H1 (cell line): Measurements from ENCODE around the gene MAPT. TPM values are rescaled to one million over a fixed set of nuclear protein-coding genes. Genes with fewer than 3 reads are reported as not detected.

Source experiments
- CTCF ChIA-PET: fragments of 300-600 bp; sonication (Branson Sonifier 250); formaldehyde crosslinking; loops from one replicate; lab custom pipeline; 2021; ENCODE audit not compliant: partially characterized antibody; lab: Charles Lee
- POLR2A ChIA-PET: fragments of 300-600 bp; sonication (Branson Sonifier 250); formaldehyde crosslinking; loops from one replicate; lab custom pipeline; 2021; ENCODE audit warnings: inconsistent platforms; ENCODE audit not compliant: partially characterized antibody; lab: Charles Lee
- DNase-seq, 2 experiments: peaks; one replicate each; pipeline versions ENCODE4 v3.0.0 to v3.0.0-alpha.2; 2010 to 2022; ENCODE audit warnings: low spot score in 2 of 2, low read depth in 1 of 2, mixed read lengths in 1 of 2
- FAIRE-seq: peaks from 2 replicates; lab custom pipeline; 2011; peaks lifted over from hg19 to GRCh38; lab: Jason Lieb, UNC
- H2AFZ ChIP-seq: 2 replicates; pipeline ENCODE4 v1.8.1; 2012; ENCODE audit warnings: low read length, inconsistent platforms
- H2AK5ac ChIP-seq: 2 replicates; pipeline ENCODE4 v1.6.1; 2013; ENCODE audit warnings: low read depth, low read length
- H2BK120ac ChIP-seq: replicated peaks from 2 replicates; pipeline ENCODE3; 2013; ENCODE audit warnings: low read depth, low read length, inconsistent platforms
- H2BK12ac ChIP-seq: 2 replicates; pipeline ENCODE4 v1.6.1; 2013; ENCODE audit warnings: low read depth, low read length
- H2BK15ac ChIP-seq: 2 replicates; pipeline ENCODE4 v1.6.1; 2013; ENCODE audit warnings: low read length
- H2BK20ac ChIP-seq: 2 replicates; pipeline ENCODE4 v1.6.1; 2013; ENCODE audit warnings: low read length
- H2BK5ac ChIP-seq: 2 replicates; pipeline ENCODE4 v1.6.1; 2013; ENCODE audit warnings: low read depth, low read length
- H3K14ac ChIP-seq: 2 replicates; pipeline ENCODE4 v1.6.1; 2013; ENCODE audit warnings: inconsistent platforms; ENCODE audit not compliant: insufficient read length
- H3K18ac ChIP-seq: 2 replicates; pipeline ENCODE4 v1.6.1; 2013; ENCODE audit warnings: low read length; ENCODE audit errors: extremely low read depth
- H3K23ac ChIP-seq: 2 replicates; pipeline ENCODE4 v1.6.1; 2013; ENCODE audit warnings: inconsistent platforms; ENCODE audit not compliant: insufficient read length
- H3K23me2 ChIP-seq: 2 replicates; pipeline ENCODE4 v1.6.1; 2013; ENCODE audit warnings: low read depth, low read length
- H3K27ac ChIP-seq: 2 replicates; pipeline ENCODE4 v1.6.1; 2011; ENCODE audit warnings: low read depth, low read length, inconsistent platforms
- H3K27me3 ChIP-seq, 4 experiments: replicated peaks in 1 of 4; 1 replicate in 1 of 4; 2 replicates in 3 of 4; pipeline versions ENCODE4 v1.6.1 to v1.8.1; 2011 to 2013; ENCODE audit warnings: low read length in 3 of 4, mild to moderate bottlenecking in 3 of 4, inconsistent platforms in 2 of 4, mixed read lengths in 2 of 4, moderate library complexity in 1 of 4; ENCODE audit not compliant: control insufficient read depth in 3 of 4, insufficient read depth in 3 of 4; ENCODE audit errors: extremely low read depth in 1 of 4
- H3K36me3 ChIP-seq, 4 experiments: 2 replicates each; pipeline versions ENCODE4 v1.6.1 to v1.8.1; 2011 to 2013; ENCODE audit warnings: mild to moderate bottlenecking in 4 of 4, low read length in 3 of 4, moderate library complexity in 2 of 4, control low read depth in 1 of 4, inconsistent platforms in 1 of 4; ENCODE audit not compliant: insufficient read depth in 4 of 4, control insufficient read depth in 2 of 4
- H3K4ac ChIP-seq: replicated peaks from 2 replicates; pipeline ENCODE3; 2013; ENCODE audit warnings: low read length, low read depth, mixed read lengths, inconsistent platforms; ENCODE audit not compliant: insufficient read length
- H3K4me1 ChIP-seq, 4 experiments: replicated peaks in 1 of 4; 1 replicate in 1 of 4; 2 replicates in 3 of 4; pipeline versions ENCODE4 v1.6.1 to v1.8.1; 2011 to 2013; ENCODE audit warnings: low read length in 3 of 4, inconsistent platforms in 2 of 4, mixed read lengths in 1 of 4; ENCODE audit not compliant: insufficient read depth in 4 of 4, control insufficient read depth in 3 of 4
- H3K4me2 ChIP-seq, 2 experiments: 2 replicates each; pipeline versions ENCODE4 v1.6.1 to v1.8.1; 2011 to 2013; ENCODE audit warnings: low read depth in 2 of 2, low read length in 2 of 2, control low read depth in 1 of 2, inconsistent platforms in 1 of 2, mild to moderate bottlenecking in 1 of 2; ENCODE audit not compliant: insufficient read depth in 1 of 2
- H3K4me3 ChIP-seq, 4 experiments: fragments of 200-600, 300-600 bp in 1 of 4; sonication (generic), shearing (Covaris generic), sonication (Bioruptor Twin) in 1 of 4; 2 replicates each; pipeline versions ENCODE4 v1.5.1 to v1.8.1; 2011 to 2016; ENCODE audit warnings: low read length in 4 of 4, low read depth in 3 of 4, control low read depth in 2 of 4, inconsistent platforms in 2 of 4, mild to moderate bottlenecking in 2 of 4, mixed read lengths in 1 of 4, moderate library complexity in 1 of 4; ENCODE audit not compliant: insufficient read depth in 2 of 4; ENCODE audit errors: extremely low read depth in 1 of 4
- H3K56ac ChIP-seq: replicated peaks from 2 replicates; pipeline ENCODE3; 2013; ENCODE audit warnings: low read depth, mild to moderate bottlenecking, mixed read lengths, low read length, inconsistent platforms; ENCODE audit not compliant: insufficient read length
- H3K79me1 ChIP-seq: 2 replicates; pipeline ENCODE4 v1.6.1; 2013; ENCODE audit warnings: low read depth, low read length, control low read depth
- H3K79me2 ChIP-seq, 2 experiments: 2 replicates each; pipeline versions ENCODE4 v1.6.1 to v1.8.1; 2012 to 2013; ENCODE audit warnings: low read length in 2 of 2, mild to moderate bottlenecking in 2 of 2, inconsistent platforms in 1 of 2; ENCODE audit not compliant: insufficient read depth in 2 of 2, control insufficient read depth in 1 of 2
- H3K9ac ChIP-seq, 4 experiments: replicated peaks in 1 of 4; 1 replicate in 1 of 4; 2 replicates in 3 of 4; pipeline versions ENCODE4 v1.6.1 to v1.8.1; 2011 to 2013; ENCODE audit warnings: low read depth in 3 of 4, low read length in 3 of 4, control low read depth in 2 of 4, mild to moderate bottlenecking in 2 of 4, moderate library complexity in 2 of 4, inconsistent platforms in 1 of 4; ENCODE audit errors: extremely low read depth in 1 of 4
- H3K9me3 ChIP-seq, 2 experiments: 2 replicates each; pipeline versions ENCODE4 v1.6.1 to v1.8.1; 2012 to 2013; ENCODE audit warnings: mild to moderate bottlenecking in 2 of 2, moderate library complexity in 2 of 2, control low read depth in 1 of 2, inconsistent platforms in 1 of 2, low read depth in 1 of 2, low read length in 1 of 2, mixed read lengths in 1 of 2; ENCODE audit not compliant: insufficient read depth in 2 of 2
- H4K20me1 ChIP-seq, 2 experiments: replicated peaks in 1 of 2; 2 replicates each; pipeline versions ENCODE3 to v1.8.1; 2011 to 2013; ENCODE audit warnings: inconsistent platforms in 2 of 2, low read length in 2 of 2, mild to moderate bottlenecking in 1 of 2; ENCODE audit not compliant: insufficient read depth in 2 of 2, control insufficient read depth in 1 of 2
- H4K5ac ChIP-seq: 2 replicates; pipeline ENCODE4 v1.6.1; 2013; ENCODE audit warnings: low read length, low read depth, mixed read lengths, inconsistent platforms; ENCODE audit not compliant: insufficient read length
- H4K8ac ChIP-seq: 2 replicates; pipeline ENCODE4 v1.8.0; 2013; ENCODE audit warnings: mild to moderate bottlenecking, moderate library complexity, low read length, inconsistent platforms; ENCODE audit not compliant: insufficient read depth; ENCODE audit errors: extremely low read depth
- H4K91ac ChIP-seq: replicated peaks from 2 replicates; pipeline ENCODE3; 2013; ENCODE audit warnings: low read length, mixed read lengths, inconsistent platforms; ENCODE audit not compliant: insufficient read length
- GTF2F1 ChIP-seq: IDR thresholded peaks from 2 replicates; pipeline ENCODE4 v1.6.1; 2012; ENCODE audit warnings: low read depth, low read length, improper control_type of control experiment, borderline replicate concordance
- SP4 ChIP-seq: IDR thresholded peaks from 2 replicates; pipeline ENCODE4 v1.6.1; 2012; ENCODE audit warnings: low read length, inconsistent platforms
- YY1 ChIP-seq: IDR thresholded peaks from 2 replicates; pipeline ENCODE4 v1.6.1; 2011; ENCODE audit warnings: low read depth, mild to moderate bottlenecking, low read length
- WGBS, 2 experiments: shearing (Covaris generic) in 1 of 2; methylation state at CpG; one replicate each; pipeline versions ENCODE4 v1.1.6 to v1.1.7; 2013 to 2015; ENCODE audit warnings: low lambda C conversion rate in 2 of 2, mixed read lengths in 2 of 2, inconsistent platforms in 1 of 2, low coverage in 1 of 2, missing lambda C conversion rate in 1 of 2; ENCODE audit not compliant: insufficient replicate concordance in 2 of 2, insufficient coverage in 1 of 2, insufficient read length in 1 of 2; ENCODE audit errors: extremely low coverage in 1 of 2, missing lambda C conversion rate in 1 of 2; 5-methylcytosine and 5-hydroxymethylcytosine counted together
- polyA plus RNA-seq, 7 experiments: library from polyadenylated mRNA; depleted of rRNA in 3 of 7; stranded (reverse) in 5 of 7; unstranded in 2 of 7; fragments of >200 nt in 5 of 7; fragments of 200-250 nt in 2 of 7; gene quantifications; 1 replicate in 5 of 7; 2 replicates in 1 of 7; 4 replicates in 1 of 7; pipeline versions ENCODE4 v1.2.1 to v1.2.3, GENCODE V29; 2011 to 2013; ENCODE audit warnings: missing spikeins in 2 of 7, mixed read lengths in 2 of 7
- total RNA-seq: library from RNA; stranded (reverse); fragmentation: NEBNext Ultra II Directional; extraction: Animal tissue kit (Norgen Biotek cat#: 25700); gene quantifications from 2 replicates; pipeline ENCODE4 v1.2.1, GENCODE V29; 2021

MAPT gene
- total and polyA plus RNA-seq, 2 of the 8 experiments (the other 6 are each of a cell fraction or from before 2014, with no cell fraction given) = 0.54 to 1.7 TPM

DNA sequence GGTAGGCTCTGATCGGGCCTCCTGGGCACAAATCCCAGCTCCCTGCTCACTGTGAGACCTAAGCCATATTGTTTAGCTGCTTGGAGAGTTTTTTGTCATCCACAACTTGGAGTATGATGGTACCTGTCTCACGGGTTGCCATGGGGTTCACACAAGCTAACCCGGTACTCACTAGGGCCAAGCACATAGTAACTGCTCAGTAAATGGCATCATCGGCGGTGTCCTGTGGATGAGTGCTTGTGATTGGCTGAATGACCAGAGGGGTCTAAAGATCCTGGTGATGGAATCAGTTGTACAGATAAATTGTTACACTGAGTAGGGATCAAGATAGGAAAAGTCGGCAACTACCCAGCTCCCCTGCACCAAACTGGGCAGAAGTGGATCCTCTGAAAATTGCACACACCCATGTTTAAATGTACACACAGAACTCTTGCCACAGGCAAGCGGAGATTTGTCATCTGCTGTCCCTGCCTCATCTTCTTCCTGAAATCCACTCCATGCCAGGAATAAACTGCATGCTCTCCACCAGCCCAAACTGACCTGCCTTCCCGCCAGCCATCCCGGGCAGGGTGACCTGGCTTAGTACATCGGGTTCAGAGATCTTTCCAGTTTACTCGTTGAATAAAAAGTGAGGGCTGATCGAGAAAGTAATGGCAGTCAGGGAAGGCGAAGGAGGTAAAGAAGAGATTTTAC, 6.5 kb downstream of the MAPT start:
- H2AFZ ChIP-seq = no peak overlapping the region
- no peak for FAIRE-seq
- H3K4me1 ChIP-seq = peaks cover 0 to 13% (median 5%) of the 10 kb centered on the region in 4 experiments; a peak in 6 of 7 replicates

More for the DNA sequence above, 6.5 kb downstream of the MAPT start:
- H3K23ac ChIP-seq = no peak overlapping the region
- H2BK12ac ChIP-seq = no peak overlapping the region
- no peak for DNase-seq
- no peak overlapping the region for H3K4me3 ChIP-seq
- no peak overlapping the region for H3K27ac ChIP-seq
- H2BK5ac ChIP-seq = no peak overlapping the region
- peaks cover 8% of the 10 kb centered on the region; the same call in 1 of the 2 replicates for H3K23me2 ChIP-seq
- H4K91ac ChIP-seq = no peak overlapping the region
- H4K20me1 ChIP-seq = no peaks in the 10 kb centered on the region
- H4K5ac ChIP-seq = no peak overlapping the region
- no peaks in the 10 kb centered on the region for H3K9me3 ChIP-seq
- no peak overlapping the region for H3K4ac ChIP-seq
- POLR2A ChIA-PET = no interaction called here
- H3K18ac ChIP-seq = no peak overlapping the region
- H3K27me3 ChIP-seq = peaks cover 30 to 40% (median 37%) of the 10 kb centered on the region in 4 experiments
- no peaks in the 10 kb centered on the region for H3K36me3 ChIP-seq
- no peak overlapping the region for H4K8ac ChIP-seq
- CTCF ChIA-PET = interaction anchor here (0.7 to 1.4 kb wide), 3 partner anchors 9 to 49 kb away, joined by 3 to 4 read pairs (median 3); no protein-coding TSS in a partner anchor
- H3K9ac ChIP-seq = no peak overlapping the region
- no peak for TF ChIP-seq GTF2F1
- no peak for TF ChIP-seq YY1
- TF ChIP-seq SP4 = no peak
- H2AK5ac ChIP-seq = no peak overlapping the region
- H3K14ac ChIP-seq = no peak overlapping the region
- no peak overlapping the region for H3K4me2 ChIP-seq
- no peak overlapping the region for H2BK15ac ChIP-seq
- H2BK120ac ChIP-seq = no peak overlapping the region
- 79% methylated on average over 13 of the region's 13 CpGs; no CpG with 5 or more reads in 1 of the 2 experiments for WGBS, 2 experiments
- H3K56ac ChIP-seq = no peak overlapping the region
- H3K79me1 ChIP-seq = no peaks in the 10 kb centered on the region
- H2BK20ac ChIP-seq = no peak overlapping the region
- no peaks in the 10 kb centered on the region for H3K79me2 ChIP-seq
